Measurements from ENCODE around the gene SLC2A9. TPM values are rescaled to one million over a fixed set of nuclear protein-coding genes. Genes with fewer than 3 reads are reported as not detected.

Gene SLC2A9
- total RNA-seq, 2 experiments from 2014 or later = not detected

- H3K36me3 ChIP-seq (ENCODE audit: insufficient read depth, low read length) = peaks cover 3% of the 10 kb centered on the region; the same call in 1 of the 2 replicates
- no peak overlapping the region for H3K4me3 ChIP-seq (ENCODE audit: low read depth, low read length, poor library complexity, severe bottlenecking)
- intact Hi-C loops (cut with micrococcal nuclease; ENCODE audit: unreplicated experiment) = no loop called here
- no peaks in the 10 kb centered on the region for H3K79me2 ChIP-seq (ENCODE audit: insufficient read depth, low read depth, low read length)
- H3K4me1 ChIP-seq (ENCODE audit: insufficient read depth, low read length, poor library complexity, severe bottlenecking) = no peaks in the 10 kb centered on the region
- TF ChIP-seq EZH2phosphoT487 (IDR thresholded peaks at IDR 0.05; ENCODE audit: borderline replicate concordance, low read depth, low read length) (no peak), CTCF (conservative IDR thresholded peaks at IDR 0.05; ENCODE audit: low read length) (no peak)
- ChIA-PET CTCF (ENCODE audit: unreplicated experiment) (interaction anchor here (0.9 kb wide), 1 partner anchor 9 kb away, joined by 3 read pairs; no protein-coding TSS in a partner anchor), POLR2A (no interaction called here)
- no peak overlapping the region for H2AFZ ChIP-seq (ENCODE audit: low read length)
- no peaks in the 10 kb centered on the region for H3K9me2 ChIP-seq (ENCODE audit: insufficient read depth, low read length)
- no peaks in the 10 kb centered on the region for H3K9me3 ChIP-seq (ENCODE audit: low read length)
- H4K20me1 ChIP-seq (ENCODE audit: insufficient read depth, low read length) = no peaks in the 10 kb centered on the region
- H3K4me2 ChIP-seq (ENCODE audit: low read length) = no peak overlapping the region
- H3K27ac ChIP-seq (ENCODE audit: low read depth, low read length, poor library complexity, severe bottlenecking) = no peak overlapping the region
- DNase-seq (ENCODE audit: low spot score) = peak; percentile 10
- no TSS peak for BruUV-seq (replicated peaks)
Measured at GRCh38 chr4:10023050-10023419, 1.7 kb upstream of the SLC2A9 start.

GRCh38 chr4:10022346-10023049 is 1.2 kb upstream of the SLC2A9 start:
- no peaks in the 10 kb centered on the region for H4K20me1 ChIP-seq (ENCODE audit: insufficient read depth, low read length)
- intact Hi-C loops (cut with micrococcal nuclease; ENCODE audit: unreplicated experiment) = no loop called here
- DNase-seq (ENCODE audit: low spot score) = no peak
- H3K9me3 ChIP-seq (ENCODE audit: low read length) = no peaks in the 10 kb centered on the region
- H3K4me2 ChIP-seq (ENCODE audit: low read length) = no peak overlapping the region
- TF ChIP-seq CTCF (conservative IDR thresholded peaks at IDR 0.05; ENCODE audit: low read length) (no peak), EZH2phosphoT487 (IDR thresholded peaks at IDR 0.05; ENCODE audit: borderline replicate concordance, low read depth, low read length) (no peak)
- BruUV-seq (replicated peaks) = no TSS peak
- peaks cover 3% of the 10 kb centered on the region; the same call in 1 of the 2 replicates for H3K36me3 ChIP-seq (ENCODE audit: insufficient read depth, low read length)
- POLR2A ChIA-PET = no interaction called here
- H3K27ac ChIP-seq (ENCODE audit: low read depth, low read length, poor library complexity, severe bottlenecking) = no peak overlapping the region
- no peaks in the 10 kb centered on the region for H3K4me1 ChIP-seq (ENCODE audit: insufficient read depth, low read length, poor library complexity, severe bottlenecking)
- H3K79me2 ChIP-seq (ENCODE audit: insufficient read depth, low read depth, low read length) = no peaks in the 10 kb centered on the region
- CTCF ChIA-PET (ENCODE audit: unreplicated experiment) = no interaction called here
- no peak overlapping the region for H3K4me3 ChIP-seq (ENCODE audit: low read depth, low read length, poor library complexity, severe bottlenecking)
- H2AFZ ChIP-seq (ENCODE audit: low read length) = no peak overlapping the region
- no peaks in the 10 kb centered on the region for H3K9me2 ChIP-seq (ENCODE audit: insufficient read depth, low read length)

DNA sequence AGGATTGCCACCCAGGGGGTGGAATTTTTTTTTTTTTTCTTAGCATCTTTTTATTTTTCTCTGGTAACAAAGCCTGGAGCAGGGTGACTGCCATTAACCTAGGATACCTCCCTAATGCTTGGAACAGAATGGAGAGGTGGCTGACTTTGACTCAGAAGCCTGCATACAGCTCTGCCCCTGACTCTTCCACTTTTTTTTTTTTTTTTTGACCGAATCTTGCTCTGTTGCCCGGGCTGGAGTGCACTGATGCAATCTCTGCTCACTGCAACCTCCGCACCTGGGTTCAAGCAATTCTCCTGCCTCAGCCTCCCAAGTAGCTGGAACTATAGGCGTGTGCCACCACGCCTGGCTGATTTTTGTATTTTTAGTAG is 341 bp upstream of the SLC2A9 start:
- Histone ChIP-seq H3K9me2 (ENCODE audit: insufficient read depth, low read length) (no peaks in the 10 kb centered on the region), H2AFZ (ENCODE audit: low read length) (no peak overlapping the region), H3K36me3 (ENCODE audit: insufficient read depth, low read length) (peaks cover 3% of the 10 kb centered on the region; the same call in 1 of the 2 replicates), H4K20me1 (ENCODE audit: insufficient read depth, low read length) (no peaks in the 10 kb centered on the region), H3K4me3 (ENCODE audit: low read depth, low read length, poor library complexity, severe bottlenecking) (no peak overlapping the region), H3K4me1 (ENCODE audit: insufficient read depth, low read length, poor library complexity, severe bottlenecking) (no peaks in the 10 kb centered on the region), H3K79me2 (ENCODE audit: insufficient read depth, low read depth, low read length) (no peaks in the 10 kb centered on the region), H3K4me2 (ENCODE audit: low read length) (no peak overlapping the region), H3K9me3 (ENCODE audit: low read length) (no peaks in the 10 kb centered on the region), H3K27ac (ENCODE audit: low read depth, low read length, poor library complexity, severe bottlenecking) (no peak overlapping the region)
- CTCF ChIA-PET (ENCODE audit: unreplicated experiment) = no interaction called here
- TF ChIP-seq CTCF (conservative IDR thresholded peaks at IDR 0.05; ENCODE audit: low read length) (no peak), EZH2phosphoT487 (IDR thresholded peaks at IDR 0.05; ENCODE audit: borderline replicate concordance, low read depth, low read length) (no peak)
- BruUV-seq (replicated peaks) = no TSS peak
- intact Hi-C loops (cut with micrococcal nuclease; ENCODE audit: unreplicated experiment) = no loop called here
- POLR2A ChIA-PET = no interaction called here
- no peak for DNase-seq (ENCODE audit: low spot score)

Data from OCI-LY7 (cell line).